Activated CD4-positive, alpha-beta memory T cell treated with anti-CD3 and anti-CD28 coated beads for 36 hours (primary cell): ENCODE results near the gene ELK3. TPM values are rescaled to one million over a fixed set of nuclear protein-coding genes. Genes with fewer than 3 reads are reported as not detected.

Experiments
- CTCF ChIA-PET: fragments of 350-600 bp; sonication (Branson Sonifier 250); formaldehyde crosslinking; loops from one replicate; lab custom pipeline; 2021; ENCODE audit warnings: antibody characterized with exemption, inconsistent platforms; lab: Charles Lee
- POLR2A ChIA-PET: fragments of 350-600 bp; sonication (Branson Sonifier 250); formaldehyde crosslinking; loops from one replicate; lab custom pipeline; 2021; ENCODE audit warnings: antibody characterized with exemption; lab: Charles Lee
- DNase-seq: peaks from one replicate; pipeline ENCODE4 v3.0.0-alpha.2; 2020
- H3K27ac Mint-ChIP-seq: one replicate; pipeline ENCODE4 v1.8.0; 2021; ENCODE audit warnings: mixed read lengths
- H3K27me3 Mint-ChIP-seq: one replicate; pipeline ENCODE4 v1.8.0; 2021; ENCODE audit warnings: mixed read lengths
- H3K36me3 Mint-ChIP-seq: one replicate; pipeline ENCODE4 v1.8.0; 2021; ENCODE audit warnings: mixed read lengths
- H3K4me1 Mint-ChIP-seq: one replicate; pipeline ENCODE4 v1.8.0; 2021; ENCODE audit warnings: low read depth, mixed read lengths
- H3K4me3 Mint-ChIP-seq: one replicate; pipeline ENCODE4 v1.8.0; 2021; ENCODE audit warnings: mild to moderate bottlenecking, mixed read lengths
- H3K9me3 Mint-ChIP-seq: one replicate; pipeline ENCODE4 v1.8.0; 2021; ENCODE audit warnings: mixed read lengths
- intact Hi-C: fragments of 100-400 bp; cut with micrococcal nuclease; formaldehyde crosslinking; loops from one replicate; pipeline ENCODE4 v1.15.1; 2023
- total RNA-seq, 2 experiments: library from RNA; stranded (reverse); gene quantifications; one replicate each; pipeline ENCODE4 v1.2.3, GENCODE V29; 2021

The ELK3 gene
- total RNA-seq, 2 experiments from 2014 or later, result 23.9 to 24.1 TPM

DNA sequence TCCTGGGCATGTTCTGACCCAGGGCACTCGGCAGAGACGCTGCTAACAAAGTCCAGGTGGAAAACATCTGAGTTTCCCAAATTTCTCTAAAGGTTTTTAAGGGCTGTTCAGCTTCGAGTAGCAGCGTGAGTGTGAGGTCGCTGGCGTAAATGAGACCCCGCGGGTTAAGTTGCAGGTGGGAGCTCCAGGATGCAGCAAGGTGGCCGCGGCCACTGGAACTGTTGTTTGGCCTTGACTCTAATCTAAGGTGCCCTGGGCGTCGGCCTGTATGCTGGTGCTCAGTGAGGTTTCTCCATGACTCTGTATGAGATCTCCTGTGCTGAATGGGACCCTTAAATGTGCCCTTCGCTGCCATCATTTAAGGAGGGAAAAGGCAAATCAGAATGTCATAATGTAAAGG lies 50.7 kb downstream of the ELK3 start:
- ChIA-PET CTCF (no interaction called here), POLR2A (no interaction called here)
- DNase-seq, result no peak
- Mint-ChIP-seq H3K4me3 (no peak overlapping the region), H3K27me3 (no peaks in the 10 kb centered on the region), H3K27ac (no peak overlapping the region), H3K36me3 (peaks cover 31% of the 10 kb centered on the region), H3K9me3 (no peaks in the 10 kb centered on the region), H3K4me1 (peaks cover 55% of the 10 kb centered on the region)
- intact Hi-C loops, result no loop called here

- intact Hi-C loops, result no loop called here
- Mint-ChIP-seq H3K36me3 (peaks cover 46% of the 10 kb centered on the region), H3K4me1 (peaks cover 50% of the 10 kb centered on the region), H3K27me3 (no peaks in the 10 kb centered on the region), H3K27ac (no peak overlapping the region), H3K4me3 (no peak overlapping the region), H3K9me3 (no peaks in the 10 kb centered on the region)
- ChIA-PET CTCF (interaction anchor here (0.6 kb wide), 1 partner anchor 11 kb away, joined by 3 read pairs; no protein-coding TSS in a partner anchor), POLR2A (no interaction called here)
- DNase-seq, result no peak
Observed at GRCh38 chr12:96246926-96247505, 52.8 kb downstream of the ELK3 start.

GRCh38 chr12:96247563-96247962 lies 53.4 kb downstream of the ELK3 start:
- Mint-ChIP-seq H3K4me3 (no peak overlapping the region), H3K36me3 (peaks cover 52% of the 10 kb centered on the region), H3K9me3 (no peaks in the 10 kb centered on the region), H3K27ac (peak overlapping the region; percentile 57), H3K27me3 (no peaks in the 10 kb centered on the region), H3K4me1 (peaks cover 47% of the 10 kb centered on the region)
- peak; percentile 31 for DNase-seq
- ChIA-PET CTCF (interaction anchor here (1.0 kb wide), 1 partner anchor 153 kb away, joined by 3 read pairs; the partner anchor contains the start of gene CDK17), POLR2A (no interaction called here)
- intact Hi-C loops, result no loop called here

GRCh38 chr12:96248136-96248931 lies 54.2 kb downstream of the ELK3 start:
- ChIA-PET CTCF (interaction anchor here (0.8 to 1.0 kb wide), 2 partner anchors 27 to 152 kb away, joined by 3 read pairs; partner anchors contain the start of gene CDK17), POLR2A (no interaction called here)
- no peaks in the 10 kb centered on the region for H3K9me3 Mint-ChIP-seq
- H3K4me3 Mint-ChIP-seq, result no peak overlapping the region
- no peak overlapping the region for H3K27ac Mint-ChIP-seq
- H3K36me3 Mint-ChIP-seq, result peaks cover 50% of the 10 kb centered on the region
- H3K4me1 Mint-ChIP-seq, result peaks cover 39% of the 10 kb centered on the region
- intact Hi-C loops, result no loop called here
- H3K27me3 Mint-ChIP-seq, result no peaks in the 10 kb centered on the region
- DNase-seq, result no peak

DNA sequence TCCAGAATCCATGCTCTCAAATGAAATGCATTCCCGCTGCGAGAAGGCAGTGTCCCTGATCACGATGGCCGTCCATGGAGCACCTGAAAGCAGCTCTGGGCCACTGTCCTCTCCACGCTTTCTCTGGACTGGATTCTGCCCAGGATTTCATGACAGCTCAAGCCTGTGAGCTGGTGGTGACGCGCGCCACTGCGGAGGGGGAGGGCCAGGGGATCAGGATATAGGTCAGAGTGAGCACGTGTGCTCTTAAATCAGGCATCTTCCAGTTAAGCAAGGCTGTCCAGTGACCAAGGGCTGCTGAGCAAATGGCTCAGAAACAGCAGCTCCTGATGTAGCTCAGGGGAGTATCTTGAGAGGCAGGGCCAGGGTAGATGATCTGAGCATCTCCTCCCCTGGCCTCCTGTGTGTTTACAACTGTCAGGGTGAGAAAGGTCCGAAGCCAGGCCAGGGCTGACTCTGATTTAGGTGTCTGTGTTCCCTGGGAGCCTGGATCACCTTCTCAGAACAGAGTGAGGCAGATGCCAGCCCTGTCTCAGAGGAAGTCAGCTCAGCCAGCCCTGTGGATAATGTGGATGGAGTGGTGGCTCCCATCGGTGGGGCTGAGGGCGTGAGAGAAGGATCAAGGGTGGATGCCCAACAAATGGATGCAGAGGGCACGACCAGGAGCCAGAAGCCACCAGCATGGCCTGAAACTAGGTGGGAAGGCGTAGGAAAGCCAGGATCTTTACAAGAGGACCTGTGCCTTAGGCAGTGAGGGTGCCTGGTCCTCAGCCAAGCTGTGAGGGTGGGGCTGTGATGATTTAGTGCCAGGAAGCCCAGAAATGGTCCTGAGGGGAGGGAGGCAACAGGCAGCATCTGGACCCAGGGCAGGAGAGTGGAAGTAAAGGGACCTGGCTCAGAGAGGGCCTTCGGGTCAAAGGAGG lies 55.3 kb downstream of the ELK3 start:
- peaks cover 42% of the 10 kb centered on the region for H3K4me1 Mint-ChIP-seq
- peaks cover 54% of the 10 kb centered on the region for H3K36me3 Mint-ChIP-seq
- CTCF ChIA-PET, result no interaction called here
- peak overlapping the region; percentile 1 for H3K27ac Mint-ChIP-seq
- no peak overlapping the region for H3K4me3 Mint-ChIP-seq
- intact Hi-C loops, result no loop called here
- no peak for DNase-seq
- no peaks in the 10 kb centered on the region for H3K9me3 Mint-ChIP-seq
- H3K27me3 Mint-ChIP-seq, result no peaks in the 10 kb centered on the region
- POLR2A ChIA-PET, result no interaction called here

- intact Hi-C loops, result no loop called here
- peak overlapping the region; percentile 12 for H3K27ac Mint-ChIP-seq
- H3K27me3 Mint-ChIP-seq, result no peaks in the 10 kb centered on the region
- CTCF ChIA-PET, result no interaction called here
- no peak for DNase-seq
- POLR2A ChIA-PET, result no interaction called here
- peaks cover 57% of the 10 kb centered on the region for H3K36me3 Mint-ChIP-seq
- no peak overlapping the region for H3K4me3 Mint-ChIP-seq
- H3K9me3 Mint-ChIP-seq, result no peaks in the 10 kb centered on the region
- H3K4me1 Mint-ChIP-seq, result peaks cover 42% of the 10 kb centered on the region
Observed at GRCh38 chr12:96250119-96250685, 56.0 kb downstream of the ELK3 start.

GRCh38 chr12:96255077-96255476 lies 60.9 kb downstream of the ELK3 start:
- ChIA-PET POLR2A (interaction anchor here (0.6 to 2.1 kb wide), 3 partner anchors 12 to 16 kb away, joined by 3 to 5 read pairs (median 3); no protein-coding TSS in a partner anchor), CTCF (interaction anchor here (1.3 kb wide), 1 partner anchor 40 kb away, joined by 4 read pairs; no protein-coding TSS in a partner anchor)
- Mint-ChIP-seq H3K9me3 (no peaks in the 10 kb centered on the region), H3K4me1 (peaks cover 21% of the 10 kb centered on the region), H3K36me3 (peaks cover 41% of the 10 kb centered on the region), H3K27me3 (no peaks in the 10 kb centered on the region), H3K4me3 (no peak overlapping the region), H3K27ac (peak overlapping the region; percentile 10)
- intact Hi-C loops, result no loop called here
- no peak for DNase-seq

- no peak for DNase-seq
- intact Hi-C loops, result no loop called here
Observed at GRCh38 chr12:96256672-96257361, 62.6 kb downstream of the ELK3 start.

GRCh38 chr12:96257550-96258103 lies 63.5 kb downstream of the ELK3 start:
- ChIA-PET CTCF (interaction anchor here (0.6 kb wide), 1 partner anchor 11 kb away, joined by 3 read pairs; no protein-coding TSS in a partner anchor), POLR2A (no interaction called here)
- no peak for DNase-seq
- intact Hi-C loops, result no loop called here
- H3K9me3 Mint-ChIP-seq, result no peaks in the 10 kb centered on the region
- peaks cover 13% of the 10 kb centered on the region for H3K4me1 Mint-ChIP-seq
- H3K36me3 Mint-ChIP-seq, result peaks cover 38% of the 10 kb centered on the region
- H3K27ac Mint-ChIP-seq, result no peak overlapping the region
- no peaks in the 10 kb centered on the region for H3K27me3 Mint-ChIP-seq
- no peak overlapping the region for H3K4me3 Mint-ChIP-seq

More at GRCh38 chr12:96256672-96257361, 62.6 kb downstream of the ELK3 start:
- Mint-ChIP-seq H3K4me1 (peaks cover 16% of the 10 kb centered on the region), H3K27ac (no peak overlapping the region), H3K36me3 (peaks cover 45% of the 10 kb centered on the region), H3K9me3 (no peaks in the 10 kb centered on the region), H3K4me3 (no peak overlapping the region), H3K27me3 (no peaks in the 10 kb centered on the region)
- CTCF ChIA-PET, result interaction anchor here (0.6 kb wide), 1 partner anchor 97 kb away, joined by 3 read pairs; no protein-coding TSS in a partner anchor
- POLR2A ChIA-PET, result interaction anchor here (2.1 kb wide), 1 partner anchor 10 kb away, joined by 5 read pairs; no protein-coding TSS in a partner anchor

DNA sequence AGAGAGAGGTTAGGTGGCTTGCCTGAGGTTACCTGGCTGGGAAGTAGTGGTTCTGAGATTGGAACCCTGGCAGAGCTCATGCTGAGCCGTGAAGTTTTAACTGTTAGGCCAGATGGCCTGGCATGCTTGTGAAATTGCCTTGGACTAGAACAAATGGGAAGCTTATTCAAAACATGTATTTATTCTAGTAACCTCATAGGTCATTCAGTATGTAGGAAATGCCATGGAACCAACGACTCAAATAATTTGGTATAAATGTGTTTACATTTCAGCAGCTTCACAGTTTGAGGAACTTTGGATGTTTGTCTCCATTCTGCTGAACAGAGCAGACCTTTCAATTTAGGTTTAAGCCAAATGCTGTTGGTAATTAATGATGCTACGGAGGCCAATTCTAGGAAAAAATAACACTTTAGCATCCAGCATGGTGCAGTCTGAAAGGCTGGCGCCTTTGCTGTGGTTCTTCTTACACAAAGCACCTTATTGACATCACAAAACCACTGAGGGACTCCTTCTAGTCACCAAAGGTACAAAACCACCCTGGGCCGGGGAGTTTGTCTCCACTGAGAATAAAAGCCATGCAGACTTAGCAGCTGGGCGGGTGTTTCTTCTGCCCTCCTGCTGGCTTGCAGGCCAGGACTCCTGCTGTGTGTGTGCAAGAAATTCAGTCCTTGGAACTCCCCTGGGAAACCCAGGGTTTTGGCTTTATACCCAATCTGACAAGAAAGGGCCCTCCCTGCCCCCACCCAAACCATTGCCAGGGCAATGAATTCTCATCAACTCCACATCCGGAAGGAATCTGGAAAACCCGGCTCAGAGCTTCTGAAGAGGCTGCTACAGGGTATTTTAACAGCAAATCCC lies 64.2 kb downstream of the ELK3 start:
- DNase-seq, result peak; percentile 31
- Mint-ChIP-seq H3K9me3 (no peaks in the 10 kb centered on the region), H3K36me3 (peaks cover 37% of the 10 kb centered on the region), H3K4me3 (no peak overlapping the region), H3K4me1 (peaks cover 13% of the 10 kb centered on the region), H3K27ac (no peak overlapping the region), H3K27me3 (no peaks in the 10 kb centered on the region)
- POLR2A ChIA-PET, result no interaction called here
- CTCF ChIA-PET, result interaction anchor here (0.6 kb wide), 1 partner anchor 12 kb away, joined by 3 read pairs; no protein-coding TSS in a partner anchor
- intact Hi-C loops, result no loop called here
